Bronchial epithelial cell (primary cell): Measurements from ENCODE around the gene CTTNBP2. TPM values are rescaled to one million over a fixed set of nuclear protein-coding genes. Genes with fewer than 3 reads are reported as not detected.
A peak's percentile ranks its signal among the peaks of the same experiment; 100 is the strongest.

Source experiments
- DNase-seq: peaks from one replicate; pipeline ENCODE4 v3.0.0-alpha.2; 2010; ENCODE audit warnings: low read depth
- FAIRE-seq: peaks from 2 replicates; lab custom pipeline; 2011; peaks lifted over from hg19 to GRCh38; lab: Jason Lieb, UNC
- H3K27me3 ChIP-seq: 2 replicates; pipeline ENCODE4 v1.5.1; 2011; ENCODE audit warnings: low read length; ENCODE audit not compliant: control insufficient read depth, insufficient read depth
- H3K36me3 ChIP-seq: 2 replicates; pipeline ENCODE4 v1.5.1; 2011; ENCODE audit warnings: low read length; ENCODE audit not compliant: control insufficient read depth, insufficient read depth
- H3K4me3 ChIP-seq: 2 replicates; pipeline ENCODE4 v1.5.1; 2011; ENCODE audit warnings: mild to moderate bottlenecking, low read depth, low read length, control low read depth
- total RNA-seq: library from RNA; depleted of rRNA; stranded (reverse); fragments of >200 nt; gene quantifications from 2 replicates; pipeline ENCODE4 v1.2.1, GENCODE V29; 2014
- TF ChIP-seq, protein P1 (sequence below): IDR thresholded peaks from 2 replicates; pipeline ENCODE4 v1.5.1; 2011; ENCODE audit warnings: mild to moderate bottlenecking, moderate library complexity, low read length, control low read depth, inconsistent platforms; ENCODE audit not compliant: insufficient read depth, severe bottlenecking

The CTTNBP2 gene
- total RNA-seq, 1 donor from 2014 or later, result 0.26 TPM

DNA sequence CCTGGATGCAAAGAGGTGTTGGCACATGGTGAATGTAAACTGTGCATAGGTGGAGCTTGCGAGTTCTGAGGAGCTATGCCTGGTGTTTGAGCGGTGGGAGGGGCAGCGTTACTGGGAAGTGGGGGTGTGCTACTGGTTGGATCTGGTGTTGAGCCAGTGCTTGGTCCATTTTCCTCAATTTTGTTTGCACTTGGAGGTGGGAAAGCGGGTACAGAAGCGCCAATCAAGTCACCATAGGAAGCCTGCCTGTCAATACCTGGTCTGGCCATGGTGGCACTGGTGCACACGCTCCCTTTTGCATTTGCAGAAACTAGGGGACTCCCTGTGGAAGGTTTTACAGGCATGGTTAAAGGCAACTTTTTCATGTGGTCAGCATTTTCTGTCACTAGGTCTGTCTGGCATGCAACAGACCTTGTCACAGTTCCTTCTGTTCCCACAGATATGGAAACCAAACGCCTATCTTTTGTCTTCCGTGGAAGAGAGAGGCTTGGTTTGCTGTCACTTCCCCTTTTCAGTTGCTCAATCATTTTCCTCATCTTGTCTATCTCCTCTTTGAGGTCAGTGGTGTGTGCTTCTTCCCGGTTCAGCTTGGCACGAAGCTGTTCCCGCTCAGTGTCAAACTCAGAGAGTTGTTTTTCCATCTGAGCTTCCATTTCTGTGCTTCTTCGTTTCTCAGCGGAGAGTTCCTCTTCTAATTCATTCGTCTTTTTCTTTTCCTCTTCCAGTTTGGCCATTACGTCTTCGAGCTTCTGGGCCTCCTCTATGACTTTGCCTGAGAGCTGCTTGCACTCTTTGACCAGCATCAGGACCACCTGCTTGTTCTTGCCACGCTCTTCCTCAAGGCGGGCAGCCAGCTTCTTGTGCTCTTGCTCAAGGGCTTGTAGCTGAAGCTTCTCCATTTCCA, 81.1 kb downstream of the CTTNBP2 start:
- Histone ChIP-seq H3K36me3 (no peaks in the 10 kb centered on the region), H3K27me3 (no peaks in the 10 kb centered on the region), H3K4me3 (no peak overlapping the region)
- FAIRE-seq (peak; percentile 13), DNase-seq (no peak)
- TF ChIP-seq, protein P1, sequence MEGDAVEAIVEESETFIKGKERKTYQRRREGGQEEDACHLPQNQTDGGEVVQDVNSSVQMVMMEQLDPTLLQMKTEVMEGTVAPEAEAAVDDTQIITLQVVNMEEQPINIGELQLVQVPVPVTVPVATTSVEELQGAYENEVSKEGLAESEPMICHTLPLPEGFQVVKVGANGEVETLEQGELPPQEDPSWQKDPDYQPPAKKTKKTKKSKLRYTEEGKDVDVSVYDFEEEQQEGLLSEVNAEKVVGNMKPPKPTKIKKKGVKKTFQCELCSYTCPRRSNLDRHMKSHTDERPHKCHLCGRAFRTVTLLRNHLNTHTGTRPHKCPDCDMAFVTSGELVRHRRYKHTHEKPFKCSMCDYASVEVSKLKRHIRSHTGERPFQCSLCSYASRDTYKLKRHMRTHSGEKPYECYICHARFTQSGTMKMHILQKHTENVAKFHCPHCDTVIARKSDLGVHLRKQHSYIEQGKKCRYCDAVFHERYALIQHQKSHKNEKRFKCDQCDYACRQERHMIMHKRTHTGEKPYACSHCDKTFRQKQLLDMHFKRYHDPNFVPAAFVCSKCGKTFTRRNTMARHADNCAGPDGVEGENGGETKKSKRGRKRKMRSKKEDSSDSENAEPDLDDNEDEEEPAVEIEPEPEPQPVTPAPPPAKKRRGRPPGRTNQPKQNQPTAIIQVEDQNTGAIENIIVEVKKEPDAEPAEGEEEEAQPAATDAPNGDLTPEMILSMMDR, result no peak

DNA sequence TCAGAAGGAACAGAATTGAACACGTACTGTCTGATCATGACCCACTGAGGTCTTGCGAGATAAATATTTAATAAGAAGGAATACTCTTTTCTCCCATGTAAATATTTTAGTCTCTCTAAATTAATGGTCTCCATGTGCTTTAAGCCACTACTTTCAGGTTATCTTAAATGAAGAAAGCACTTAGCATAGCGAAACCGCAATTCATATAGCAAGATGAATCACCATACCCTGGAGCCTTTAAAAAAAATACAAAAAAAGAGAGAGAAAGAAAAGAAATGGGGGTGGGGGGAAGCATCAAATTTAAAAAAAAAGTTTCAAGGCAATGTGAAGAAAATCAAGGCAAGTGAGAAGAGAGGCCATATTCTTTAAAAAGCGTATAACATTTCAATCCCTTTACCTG, 82.5 kb downstream of the CTTNBP2 start:
- DNase-seq (no peak), FAIRE-seq (no peak)
- Histone ChIP-seq H3K4me3 (no peak overlapping the region), H3K36me3 (no peaks in the 10 kb centered on the region), H3K27me3 (no peaks in the 10 kb centered on the region)
- TF ChIP-seq, protein P1, result no peak

DNA sequence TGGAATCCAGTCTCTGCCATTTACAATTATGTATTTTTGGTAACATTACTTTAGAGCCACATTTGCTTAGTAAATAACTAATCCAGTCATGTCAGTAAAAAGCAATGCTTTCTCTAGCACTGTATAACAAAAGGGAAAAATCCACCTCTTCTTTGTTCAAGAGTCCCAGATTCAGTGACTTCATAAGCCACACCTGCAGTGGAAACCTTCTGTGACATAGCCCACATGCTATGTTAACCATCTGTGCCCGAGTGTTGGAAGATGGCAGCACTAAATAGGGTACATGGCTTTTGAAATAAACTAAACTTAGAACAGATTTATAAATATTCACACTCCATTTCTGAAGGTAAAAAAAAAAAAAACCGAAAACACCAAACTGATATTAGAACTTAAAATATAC, 83.0 kb downstream of the CTTNBP2 start:
- DNase-seq, result no peak
- TF ChIP-seq, protein P1, result no peak
- no peak overlapping the region for H3K4me3 ChIP-seq
- no peaks in the 10 kb centered on the region for H3K27me3 ChIP-seq
- FAIRE-seq, result no peak
- no peaks in the 10 kb centered on the region for H3K36me3 ChIP-seq

DNA sequence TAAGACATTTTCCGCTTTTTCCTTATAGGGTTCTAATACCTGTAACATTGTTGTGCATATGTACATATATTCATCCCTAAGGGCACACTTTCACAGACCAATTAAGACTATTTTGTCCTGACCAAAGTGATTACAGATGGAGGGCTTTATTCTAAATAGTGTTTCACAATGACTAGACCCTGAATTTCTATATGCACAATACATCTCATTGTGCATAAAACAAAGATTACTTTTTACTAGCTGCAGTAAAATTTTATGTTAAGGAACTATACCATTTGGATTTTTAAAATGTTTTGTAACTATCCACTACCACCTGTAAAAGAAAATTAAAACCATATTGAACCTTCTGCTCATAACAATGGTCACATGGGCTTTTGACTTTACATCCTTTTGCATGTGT, 87.8 kb downstream of the CTTNBP2 start:
- Histone ChIP-seq H3K4me3 (no peak overlapping the region), H3K27me3 (no peaks in the 10 kb centered on the region), H3K36me3 (no peaks in the 10 kb centered on the region)
- no peak for DNase-seq
- TF ChIP-seq, protein P1, result no peak
- no peak for FAIRE-seq

DNA sequence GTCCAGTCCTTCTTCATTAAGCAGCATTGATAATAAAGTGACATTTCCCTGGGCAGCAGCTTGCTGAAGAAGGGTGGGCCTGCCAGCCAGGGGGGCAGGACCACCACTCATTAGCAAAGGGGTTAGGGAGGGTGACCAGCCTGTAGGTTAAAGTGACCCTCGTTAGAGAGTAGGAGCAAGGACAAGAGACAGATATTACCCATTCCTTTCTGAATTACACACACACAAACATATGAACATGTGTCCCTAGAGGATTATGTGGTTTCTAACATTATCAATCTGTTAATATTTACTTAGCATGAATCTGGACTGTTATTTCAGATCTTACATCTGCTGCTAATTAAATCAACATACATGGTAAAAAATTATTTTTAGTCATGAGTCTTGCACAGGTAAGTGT, 88.9 kb downstream of the CTTNBP2 start:
- no peaks in the 10 kb centered on the region for H3K27me3 ChIP-seq
- FAIRE-seq, result no peak
- TF ChIP-seq, protein P1, result no peak

DNA sequence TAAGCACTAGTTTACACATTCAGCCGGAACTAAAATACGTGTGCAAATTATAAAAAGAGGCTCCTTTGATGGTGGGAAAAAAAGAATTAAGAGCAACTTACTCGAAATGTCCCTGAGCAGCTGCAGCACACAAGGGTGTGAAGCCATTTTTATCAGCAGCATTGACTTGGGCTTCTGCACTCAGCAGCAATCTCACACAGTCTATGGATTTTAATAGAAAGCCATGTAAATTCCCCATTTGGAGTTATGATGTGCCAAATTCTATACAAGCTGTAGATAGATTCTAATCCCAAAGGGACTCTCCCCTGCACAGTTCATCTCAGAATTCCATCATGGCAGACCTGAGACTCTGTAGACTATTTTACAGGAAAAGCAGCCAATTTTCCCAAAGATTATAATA, 90.5 kb downstream of the CTTNBP2 start:
- no peaks in the 10 kb centered on the region for H3K36me3 ChIP-seq
- FAIRE-seq (peak; percentile 55), DNase-seq (no peak)
- H3K27me3 ChIP-seq, result no peaks in the 10 kb centered on the region
- TF ChIP-seq, protein P1, result no peak
- no peak overlapping the region for H3K4me3 ChIP-seq

More for the DNA sequence above, 88.9 kb downstream of the CTTNBP2 start:
- Histone ChIP-seq H3K36me3 (no peaks in the 10 kb centered on the region), H3K4me3 (no peak overlapping the region)
- no peak for DNase-seq
